NCI-H82 (cell line): ENCODE measurements around the gene TMEM81.

Experiments used
- DNase-seq: peaks from one replicate; lab custom pipeline; 2025; lab: John Stamatoyannopoulos, UW

The TMEM81 gene, protein sequence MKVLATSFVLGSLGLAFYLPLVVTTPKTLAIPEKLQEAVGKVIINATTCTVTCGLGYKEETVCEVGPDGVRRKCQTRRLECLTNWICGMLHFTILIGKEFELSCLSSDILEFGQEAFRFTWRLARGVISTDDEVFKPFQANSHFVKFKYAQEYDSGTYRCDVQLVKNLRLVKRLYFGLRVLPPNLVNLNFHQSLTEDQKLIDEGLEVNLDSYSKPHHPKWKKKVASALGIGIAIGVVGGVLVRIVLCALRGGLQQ

GRCh38 chr1:205084360-205084759 is at the start of gene TMEM81:
TMEM81 (minus strand) TSS chr1:205084460; CDS start chr1:205084320, 140 bp downstream.
- no peak for DNase-seq

DNA sequence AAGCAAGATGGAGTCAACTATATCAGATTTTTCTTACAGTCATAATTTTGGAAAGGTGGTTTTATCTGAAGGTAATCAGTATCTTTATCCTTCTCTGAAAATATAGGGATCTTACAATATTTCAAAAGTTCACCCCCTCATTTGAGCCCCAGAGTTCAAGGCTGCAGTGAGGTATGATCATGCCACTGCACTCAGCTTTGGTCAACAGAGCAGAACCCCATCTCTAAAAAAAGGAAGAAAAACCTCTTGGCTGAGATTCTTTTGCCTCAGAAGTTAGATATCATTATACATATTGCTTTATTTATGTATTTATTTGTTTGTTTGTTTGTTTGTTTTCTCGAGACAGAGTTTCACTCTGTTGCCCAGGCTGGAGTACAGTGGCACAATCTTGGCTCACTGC is 49.0 kb upstream of the TMEM81 start:
- no peak for DNase-seq

DNA sequence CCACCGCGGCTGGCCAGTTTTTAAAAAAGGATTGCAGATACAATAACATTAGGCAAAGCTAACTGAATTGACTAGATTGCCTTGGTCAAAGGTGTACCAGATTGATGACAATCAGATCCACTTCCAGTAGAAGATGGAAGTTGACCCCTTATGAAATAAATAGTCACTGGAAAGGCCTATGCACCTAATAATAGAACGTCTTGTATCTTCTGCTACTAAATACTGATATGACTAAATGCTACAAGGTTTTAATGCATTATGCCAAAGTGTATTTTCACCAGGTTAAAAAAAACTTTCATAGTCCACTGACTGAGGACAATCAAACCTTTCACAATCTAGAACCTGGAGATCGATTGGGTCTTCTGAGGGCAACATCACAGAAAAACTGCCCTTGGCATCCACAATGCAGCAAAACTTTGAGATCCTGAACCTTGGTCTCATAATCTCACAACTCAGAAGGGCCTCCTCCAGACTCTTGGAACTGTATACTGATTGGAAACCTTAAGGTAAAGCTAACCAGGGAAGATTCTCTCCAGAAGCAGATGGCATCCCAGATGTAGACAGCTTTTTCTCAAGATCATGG is 45.3 kb upstream of the TMEM81 start:
- DNase-seq = peak; percentile 22

DNA sequence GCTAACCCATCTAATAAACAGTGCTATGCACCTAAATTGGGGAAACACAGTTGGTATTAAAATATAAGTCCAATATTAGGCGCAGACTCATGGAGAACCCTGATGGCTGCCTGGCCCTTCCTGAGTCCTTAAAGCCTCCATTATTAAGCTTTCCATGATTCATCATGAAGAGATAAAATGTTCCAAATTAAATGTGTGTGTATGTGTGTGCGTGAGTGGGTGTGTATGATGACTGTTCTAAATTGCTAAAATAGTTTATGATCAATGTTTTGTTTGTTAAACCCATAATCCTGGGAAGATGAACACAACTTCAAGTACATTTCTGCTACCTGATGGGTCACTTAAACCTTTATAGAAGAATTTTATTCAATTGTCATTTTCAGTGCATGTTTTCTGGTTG is 43.8 kb upstream of the TMEM81 start:
- no peak for DNase-seq

- no peak for DNase-seq
Measured at GRCh38 chr1:205127646-205128045, 43.4 kb upstream of the TMEM81 start.

DNA sequence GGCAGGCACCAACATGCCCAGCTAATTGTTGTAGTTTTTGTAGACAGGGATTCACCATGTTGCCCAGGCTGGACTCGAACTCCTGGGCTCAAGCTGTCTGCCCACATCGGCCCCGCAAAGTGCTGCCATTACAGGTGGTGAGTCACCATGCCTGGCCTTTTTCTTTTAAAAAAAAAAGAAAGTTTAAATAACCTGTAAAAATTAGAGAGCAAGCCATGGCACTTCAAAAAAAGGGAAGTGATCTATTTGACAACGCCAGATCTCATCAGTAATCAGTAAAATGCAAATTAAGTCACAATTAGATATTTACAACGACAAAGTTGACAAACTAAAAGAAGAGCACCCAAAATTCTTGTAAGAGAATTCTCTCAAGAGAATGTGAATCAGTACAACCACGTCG is 40.5 kb upstream of the TMEM81 start:
- DNase-seq = no peak

- DNase-seq = no peak
Measured at GRCh38 chr1:205122489-205122882, 38.2 kb upstream of the TMEM81 start.

DNA sequence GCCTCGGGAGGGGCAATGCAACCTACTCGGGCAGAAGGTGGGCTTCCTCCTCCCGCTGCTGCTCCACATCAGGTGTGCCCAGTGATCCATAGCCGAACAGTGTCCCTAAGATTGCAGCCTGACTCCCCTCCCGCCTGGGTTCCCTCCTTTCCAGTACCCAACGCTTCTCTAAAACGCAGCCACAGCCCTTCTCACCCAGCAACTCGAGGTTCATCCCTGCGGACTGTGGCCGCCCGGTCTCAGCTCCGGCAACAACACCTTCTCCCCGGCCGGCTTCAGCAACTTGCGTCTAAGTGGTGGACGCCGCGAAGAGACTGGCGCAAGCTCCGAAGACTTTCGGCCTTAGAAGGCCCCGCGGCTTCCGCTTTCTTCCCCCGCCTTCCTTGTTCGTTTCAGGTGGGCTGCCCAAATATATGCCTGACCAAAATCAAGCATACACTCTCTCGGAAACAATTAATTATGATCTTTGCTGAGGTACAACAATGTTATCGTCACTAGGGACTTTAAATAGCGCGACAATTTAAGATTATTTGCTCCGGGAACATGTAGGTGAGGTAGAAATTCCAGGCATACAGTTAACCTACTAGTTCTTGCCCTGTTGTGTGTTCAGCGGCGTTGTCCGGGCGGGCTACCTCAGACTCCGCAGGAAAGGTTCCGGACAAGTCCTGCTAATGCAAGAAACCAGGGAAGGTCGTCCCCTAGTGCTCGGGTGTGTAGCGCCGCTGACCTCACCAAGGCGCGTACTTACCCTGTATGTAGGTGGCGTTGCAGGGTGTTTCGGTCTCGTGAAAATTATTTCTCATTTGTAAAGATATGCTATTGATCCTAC is 37.6 kb upstream of the TMEM81 start, which contains the start of gene RBBP5:
Gene RBBP5, minus strand, starts transcription at position 319 of the 829 bp plus-strand sequence. Its CDS starts 105 bp downstream, at position 214.
- peak; percentile 99 for DNase-seq

- no peak for DNase-seq
Measured at GRCh38 chr1:205118752-205119151, 34.5 kb upstream of the TMEM81 start.

- no peak for DNase-seq
Measured at GRCh38 chr1:205111354-205111753, 27.1 kb upstream of the TMEM81 start.

GRCh38 chr1:205109711-205110110 is 25.5 kb upstream of the TMEM81 start:
- DNase-seq = no peak

DNA sequence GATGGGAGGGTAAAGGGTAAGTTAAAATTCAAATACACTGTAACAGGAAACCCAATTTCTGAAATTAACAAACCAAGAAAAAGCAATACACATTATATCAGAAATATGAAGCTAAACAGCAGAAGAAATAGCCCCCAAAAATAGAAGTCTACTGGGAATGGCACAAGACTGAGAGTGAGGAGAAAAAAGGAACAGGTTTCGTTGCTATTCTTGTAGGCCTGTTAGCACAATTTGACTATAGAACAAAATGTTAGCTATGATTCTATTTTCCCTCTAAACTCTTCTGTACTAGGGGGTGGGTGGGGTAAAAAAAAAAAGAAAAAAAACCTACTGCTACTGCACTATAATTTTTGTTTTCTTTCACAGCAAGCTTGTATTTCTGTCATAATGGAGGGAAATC is 25.0 kb upstream of the TMEM81 start:
- no peak for DNase-seq

- DNase-seq = no peak
Measured at GRCh38 chr1:205108464-205108863, 24.2 kb upstream of the TMEM81 start.

DNA sequence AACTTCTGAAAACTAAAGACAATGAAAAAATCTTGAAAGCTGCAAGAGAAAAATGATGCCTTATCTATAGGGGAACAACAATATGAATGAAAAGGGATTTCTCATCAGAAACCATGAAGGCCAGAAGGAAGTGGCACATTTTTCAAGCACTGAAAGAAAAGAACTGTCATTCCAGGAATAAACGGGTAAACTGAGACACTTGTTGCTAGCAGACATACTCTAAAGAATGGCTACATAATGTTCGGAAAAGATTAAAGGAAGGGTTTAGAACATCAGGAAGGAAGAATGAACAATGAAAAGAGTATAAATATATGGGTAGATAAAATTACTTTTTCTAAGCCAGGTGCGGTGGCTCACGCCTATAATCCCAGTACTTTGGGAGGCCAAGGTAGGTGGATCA is 23.1 kb upstream of the TMEM81 start:
- DNase-seq = no peak

- DNase-seq = no peak
Measured at GRCh38 chr1:205102404-205102803, 18.1 kb upstream of the TMEM81 start.

DNA sequence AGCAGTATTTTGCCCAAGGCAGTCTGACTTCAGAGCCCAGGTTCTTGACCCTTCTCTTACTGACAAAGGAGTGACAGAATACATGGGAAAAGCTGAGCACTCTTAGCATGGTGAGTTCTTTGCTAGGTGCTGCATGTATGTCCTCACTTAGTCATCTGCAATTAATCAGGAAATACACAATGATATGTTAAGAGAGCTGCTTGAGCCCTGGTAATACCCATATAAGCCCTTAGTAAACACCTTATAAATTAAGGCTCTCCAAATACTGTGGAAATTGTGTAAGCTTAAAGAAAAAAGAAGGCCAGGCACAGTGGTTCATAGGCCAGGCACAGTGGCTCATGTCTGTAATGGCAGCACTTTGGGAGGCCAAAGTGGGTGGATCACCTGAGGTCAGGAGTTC is 14.0 kb upstream of the TMEM81 start:
- no peak for DNase-seq

GRCh38 chr1:205095422-205095821 is 11.2 kb upstream of the TMEM81 start:
- no peak for DNase-seq

- DNase-seq = no peak
Measured at GRCh38 chr1:205091043-205091740, 6.9 kb upstream of the TMEM81 start.

- DNase-seq = no peak
Measured at GRCh38 chr1:205088341-205088740, 4.1 kb upstream of the TMEM81 start.

DNA sequence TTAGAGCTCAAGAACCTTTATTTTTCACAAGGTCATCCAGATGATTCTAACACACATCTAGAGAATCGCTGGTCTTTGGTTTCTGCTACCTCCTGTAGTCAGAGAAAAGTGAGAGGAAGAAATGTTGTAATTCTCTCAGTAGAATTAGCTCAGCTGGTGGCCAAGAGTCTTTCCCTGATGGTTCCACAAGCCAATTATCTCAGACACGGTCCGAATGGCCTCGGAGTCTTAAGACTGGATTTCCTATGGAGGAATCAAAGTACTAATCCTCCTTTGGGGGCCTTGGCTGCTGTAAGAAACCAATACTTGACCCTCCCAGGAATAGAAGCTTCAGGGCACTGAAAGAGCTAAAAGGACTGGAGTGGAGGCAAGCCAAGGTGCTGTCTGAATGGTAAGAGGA is 1.8 kb downstream of the TMEM81 start:
- peak; percentile 90 for DNase-seq

DNA sequence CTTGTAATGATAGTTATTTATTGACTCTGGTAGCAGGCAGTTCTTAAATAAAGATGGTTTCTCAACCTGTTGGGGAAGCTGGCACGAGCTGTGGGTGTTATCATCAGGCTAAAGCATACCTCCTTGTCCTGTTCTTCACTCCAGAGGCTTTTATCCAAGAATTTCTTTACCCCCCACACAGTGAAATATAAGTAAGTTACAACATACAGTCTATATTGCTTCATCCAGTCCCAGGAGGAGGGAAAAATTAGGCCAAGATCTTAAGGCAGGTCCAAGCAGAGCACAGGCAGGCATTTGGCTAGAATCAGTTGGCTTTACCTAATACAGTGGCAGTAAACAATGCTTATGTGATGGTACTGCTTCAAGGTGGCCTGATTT is 6.3 kb downstream of the TMEM81 start:
- no peak for DNase-seq

DNA sequence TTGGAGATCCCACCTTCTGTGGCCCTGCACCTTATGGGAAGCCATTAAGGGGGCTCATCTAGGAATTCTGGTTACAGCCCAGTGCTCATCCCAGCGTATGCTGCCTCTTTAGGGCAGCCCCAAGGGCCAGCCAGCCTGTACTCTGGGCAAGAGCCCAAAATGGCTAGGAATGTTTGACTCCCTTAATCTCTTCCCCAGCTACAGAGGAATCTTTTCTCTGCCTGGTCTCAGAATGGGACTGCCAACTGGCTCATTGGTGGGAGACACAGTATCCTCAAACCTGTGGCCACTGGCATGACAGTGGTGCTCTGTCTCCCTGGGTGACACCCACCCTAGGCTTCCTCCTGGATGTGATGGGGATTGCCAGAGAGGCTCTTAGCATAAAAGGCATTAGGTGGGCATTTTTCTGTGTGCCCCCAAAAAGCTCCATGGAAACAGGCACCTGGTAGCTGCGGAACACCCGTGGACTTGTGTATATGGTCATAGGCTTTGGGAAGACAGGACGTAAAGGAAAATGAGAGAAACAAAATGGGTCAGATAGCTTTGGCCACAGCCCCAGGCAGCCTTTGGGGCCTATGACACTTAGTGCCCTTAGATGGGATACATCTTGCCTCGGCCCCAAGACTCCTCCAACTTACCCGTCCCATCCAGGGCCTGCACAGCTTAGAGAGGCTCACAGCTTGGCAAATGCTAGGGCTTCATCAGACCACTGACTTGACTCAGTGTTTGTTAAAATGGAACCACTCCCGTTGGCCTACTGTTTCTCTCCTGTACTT is 6.9 kb downstream of the TMEM81 start:
- DNase-seq = no peak
